GM18951 (cell line): ENCODE measurements around the gene MYO1H.

Source experiments
- POLR2A ChIP-seq: IDR thresholded peaks from 4 replicates; pipeline ENCODE4 v1.6.1; 2011; ENCODE audit warnings: mild to moderate bottlenecking; ENCODE audit not compliant: insufficient read length, insufficient read depth; ENCODE audit errors: extremely low read depth
- in situ Hi-C: fragments of 300-500 bp; cut with MboI; formaldehyde crosslinking; loops from one replicate; pipeline ENCODE4 v1.12.0; 2022; ENCODE audit warnings: low sequenced_read_pairs, mixed read lengths, inconsistent platforms; ENCODE audit not compliant: unreplicated experiment

The MYO1H gene

GRCh38 chr12:109482894-109483293 is 135.2 kb downstream of the MYO1H start:
- in situ Hi-C loops: no loop called here
- TF ChIP-seq POLR2A: no peak

- TF ChIP-seq POLR2A: no peak
- in situ Hi-C loops: no loop called here
These were observed 135.6 kb downstream of the MYO1H start for GRCh38 chr12:109483346-109483745.

GRCh38 chr12:109485201-109485600 is 137.5 kb downstream of the MYO1H start:
- no peak for TF ChIP-seq POLR2A
- in situ Hi-C loops: no loop called here

DNA sequence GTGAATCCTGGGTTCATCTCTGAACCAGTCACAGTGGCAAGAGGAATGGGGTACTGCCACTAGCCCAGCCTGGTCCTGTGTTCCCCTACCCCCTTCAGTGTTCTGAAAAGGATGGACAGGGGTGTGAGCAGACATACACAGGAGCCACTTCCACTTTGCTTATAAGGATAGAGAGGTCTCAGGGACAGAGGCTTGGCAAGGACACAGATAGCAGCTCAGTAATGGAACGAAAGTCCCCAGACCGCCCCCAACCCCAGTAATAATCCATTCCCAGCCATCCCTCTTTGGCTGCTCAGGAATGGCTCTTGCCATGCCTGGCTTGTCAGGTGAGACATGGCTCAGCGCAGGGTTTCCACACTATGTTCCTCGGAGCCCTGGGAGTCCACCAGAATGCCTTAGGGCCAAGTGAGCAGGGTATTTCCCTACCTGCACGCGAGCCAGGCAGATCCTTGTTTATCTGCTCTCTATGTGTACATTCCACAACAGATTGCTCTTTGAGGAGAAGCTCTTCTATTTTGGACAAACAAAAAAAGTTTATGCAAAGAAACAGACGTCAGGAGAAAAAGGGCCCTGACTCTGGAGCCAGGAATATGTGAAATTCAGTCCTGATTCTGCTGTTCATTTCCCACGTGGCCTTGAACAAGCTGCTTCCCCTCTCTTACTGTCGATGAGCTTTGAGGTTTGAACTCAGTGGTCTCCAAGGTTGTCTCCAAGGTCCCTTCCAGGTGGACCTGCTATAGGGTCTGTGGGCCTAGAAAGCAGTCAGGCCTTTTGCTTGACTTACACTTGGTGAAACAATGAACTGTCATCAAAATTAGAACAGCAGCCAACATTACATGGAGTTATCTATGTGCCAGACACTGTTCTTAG is 139.7 kb downstream of the MYO1H start:
- TF ChIP-seq POLR2A: no peak
- in situ Hi-C loops: no loop called here

DNA sequence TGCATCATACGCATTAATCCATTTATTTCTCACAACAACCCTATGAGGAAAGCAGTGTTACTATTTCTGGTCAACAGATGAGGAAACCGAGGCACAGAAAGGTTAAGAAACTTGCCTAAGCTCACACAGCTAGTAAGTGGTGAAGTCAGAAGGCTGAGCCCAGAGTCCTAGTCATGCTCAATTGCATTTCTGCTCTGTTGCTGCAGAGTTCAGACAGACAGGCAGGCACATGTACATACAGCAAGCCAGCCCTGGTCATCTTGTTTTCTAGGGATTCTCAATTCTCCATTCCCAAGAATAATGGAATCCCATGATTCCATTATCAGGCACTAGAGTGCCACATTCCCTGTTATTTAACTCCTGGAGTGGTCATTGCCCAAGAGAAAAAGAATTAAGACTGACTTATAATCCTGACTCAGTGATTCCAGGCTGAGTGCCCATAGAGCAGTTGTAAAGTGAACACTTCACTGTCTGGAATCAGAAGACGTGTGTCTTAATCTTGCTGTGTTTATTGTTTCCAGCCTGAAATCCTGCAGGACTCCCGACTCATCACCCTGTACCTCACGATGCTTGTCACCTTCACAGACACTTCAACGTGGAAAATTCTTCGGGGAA is 140.5 kb downstream of the MYO1H start:
- in situ Hi-C loops: no loop called here
- no peak for TF ChIP-seq POLR2A

DNA sequence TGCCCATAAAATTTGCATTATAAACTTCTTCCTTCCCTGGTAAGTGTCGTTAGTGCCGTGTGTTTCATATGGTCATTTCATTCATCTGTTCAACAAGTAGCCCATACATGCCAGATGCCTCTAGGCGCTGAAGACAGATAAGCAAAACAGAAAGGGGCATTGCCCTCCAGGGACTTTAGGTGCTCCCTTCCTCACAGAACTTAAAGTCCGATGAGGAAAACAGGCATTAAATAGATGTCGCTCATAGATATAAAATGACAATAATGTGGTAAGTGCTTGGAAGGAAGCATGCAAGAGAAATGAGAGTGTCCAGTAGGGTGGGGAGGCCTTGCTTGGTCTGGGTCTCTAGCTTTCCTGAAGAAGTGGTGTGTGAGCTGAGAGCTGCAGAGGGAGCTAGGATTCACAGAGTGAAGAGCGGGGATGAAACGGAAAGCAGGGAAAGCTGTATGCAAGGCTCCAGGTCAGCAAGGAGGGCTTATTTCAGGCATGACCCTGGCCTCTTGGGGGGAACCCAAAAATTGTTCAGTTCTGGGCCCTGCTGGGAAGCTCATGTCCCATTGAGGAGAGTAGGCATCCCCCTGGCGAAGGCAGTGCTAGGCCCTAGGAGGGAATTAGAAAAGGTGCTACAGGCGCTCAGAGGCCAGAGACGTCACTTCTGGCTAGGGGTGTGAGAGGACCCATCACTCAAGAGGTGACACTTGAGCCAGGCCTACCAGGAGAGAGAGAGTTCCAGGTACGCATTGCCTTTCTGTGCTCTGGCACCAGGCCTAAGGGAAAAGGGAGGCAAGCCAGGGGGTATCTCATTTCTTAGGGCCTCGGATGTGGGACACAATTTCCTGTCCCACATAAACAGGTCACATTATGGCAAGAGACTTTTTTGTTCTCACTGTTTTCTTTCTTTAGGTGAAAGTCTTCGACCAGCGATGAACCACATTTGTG is 141.6 kb downstream of the MYO1H start:
- TF ChIP-seq POLR2A: no peak
- in situ Hi-C loops: no loop called here

DNA sequence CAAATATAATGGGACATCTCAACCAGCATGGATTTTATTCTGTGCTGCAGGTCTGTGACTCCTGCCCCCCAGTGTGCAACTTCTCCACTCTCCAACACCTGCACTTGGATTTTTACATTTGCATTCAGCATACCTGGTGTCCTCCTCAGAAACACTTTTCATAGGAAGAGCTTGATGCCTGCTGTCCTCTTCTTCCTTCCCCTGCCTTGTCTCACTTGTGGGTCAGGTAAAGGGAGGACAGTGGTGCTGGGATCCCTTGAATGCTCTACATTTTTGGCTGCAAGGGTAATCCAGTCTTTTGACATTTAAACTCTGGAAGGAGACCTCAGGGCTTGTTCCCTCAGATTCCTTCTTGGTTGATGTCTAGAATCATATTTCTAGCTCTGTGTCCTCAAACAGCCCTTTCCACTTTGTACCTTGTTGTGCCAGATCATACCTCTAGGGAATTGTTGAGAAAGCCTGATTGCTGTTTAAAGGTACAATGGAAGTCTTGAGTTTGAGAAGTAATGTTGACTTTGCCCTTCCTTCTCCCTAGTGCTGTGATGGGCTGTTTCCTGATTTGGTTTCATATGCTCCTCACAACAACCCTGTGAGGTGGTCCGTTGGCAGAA is 142.4 kb downstream of the MYO1H start:
- TF ChIP-seq POLR2A: no peak
- in situ Hi-C loops: no loop called here

DNA sequence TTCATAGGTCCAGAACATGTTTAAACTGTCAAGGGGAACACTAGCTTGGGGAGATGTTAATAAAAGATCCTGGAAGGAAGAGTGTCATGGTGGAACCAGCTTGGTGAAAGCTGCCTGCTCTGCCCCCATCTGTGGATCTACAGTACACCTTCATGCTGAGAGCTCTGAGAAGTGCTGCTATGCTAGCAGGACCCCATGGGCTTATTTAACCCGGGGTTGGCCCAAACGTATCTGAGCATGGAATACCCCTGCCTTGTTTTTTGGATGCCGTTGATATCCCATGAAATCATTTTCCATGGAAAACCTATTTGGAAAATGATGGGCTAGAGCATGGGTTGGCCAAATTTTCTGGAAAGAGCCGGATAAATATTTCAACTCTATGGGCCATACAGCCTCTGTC is 144.0 kb downstream of the MYO1H start:
- in situ Hi-C loops: no loop called here
- no peak for TF ChIP-seq POLR2A

- in situ Hi-C loops: no loop called here
- TF ChIP-seq POLR2A: no peak
These were observed 144.7 kb downstream of the MYO1H start for GRCh38 chr12:109492371-109492770.

GRCh38 chr12:109493090-109493489 is 145.4 kb downstream of the MYO1H start:
- no peak for TF ChIP-seq POLR2A

DNA sequence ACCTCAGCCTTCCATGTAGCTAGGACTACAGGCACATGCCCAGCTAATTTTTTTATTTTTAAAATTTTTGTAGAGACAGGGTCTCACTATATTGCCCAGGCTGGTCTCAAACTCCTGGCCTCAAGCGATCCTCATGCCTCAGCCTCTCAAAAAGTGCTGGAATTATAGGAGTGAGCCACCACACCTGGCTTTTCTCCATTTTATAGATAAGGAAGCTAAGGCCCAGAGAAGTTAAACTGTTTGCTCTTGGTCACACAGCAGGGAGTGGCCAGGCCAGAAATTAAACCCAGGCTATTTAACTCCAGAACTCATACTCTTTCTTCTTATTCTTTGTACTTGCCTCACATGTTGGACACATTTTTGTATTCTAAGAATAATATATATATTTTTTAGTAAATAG is 146.2 kb downstream of the MYO1H start:
- TF ChIP-seq POLR2A: no peak
- in situ Hi-C loops: no loop called here

More at GRCh38 chr12:109493090-109493489, 145.4 kb downstream of the MYO1H start:
- in situ Hi-C loops: no loop called here

DNA sequence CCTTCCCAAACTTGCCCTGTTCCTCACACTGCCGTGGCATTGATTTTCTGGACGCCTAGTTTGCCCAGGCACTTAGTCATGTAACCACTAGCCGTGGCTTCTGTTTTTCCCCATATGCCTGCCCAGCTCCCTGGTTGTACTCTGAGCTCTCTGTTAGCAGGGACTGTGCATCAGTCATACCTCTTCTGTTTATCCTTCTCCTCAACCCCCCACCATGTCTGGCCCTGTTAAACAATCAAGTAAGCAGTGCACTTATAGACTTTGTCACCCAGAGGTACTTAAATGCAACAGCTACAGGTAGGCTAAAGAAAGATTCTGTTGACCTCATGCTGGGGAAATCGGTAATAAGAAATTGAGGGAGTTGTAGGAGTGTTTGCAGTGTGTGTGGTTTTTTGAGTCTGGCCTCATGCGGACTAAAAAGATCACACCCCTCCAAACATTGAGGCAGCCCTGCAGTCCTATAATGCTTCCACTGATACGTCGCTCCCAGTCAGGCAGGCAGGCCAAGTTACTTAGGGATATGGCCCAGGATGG is 146.7 kb downstream of the MYO1H start:
- TF ChIP-seq POLR2A: no peak
- in situ Hi-C loops: no loop called here
